Left lobe of liver (tissue), 2 donors: ENCODE results near the gene OR7A10. TPM values are rescaled to one million over a fixed set of nuclear protein-coding genes. Genes with fewer than 3 reads are reported as not detected.

ENCODE experiments used
- ATAC-seq: fragments of 200-7000 bp; cut with Tn5 transposase; one replicate; pipeline ENCODE4 v1.9.1; 2020; ENCODE audit warnings: mild to moderate bottlenecking, moderate library complexity
- DNase-seq: peaks from one replicate; pipeline ENCODE4 v3.0.0-alpha.2; 2020; ENCODE audit warnings: low spot score
- total RNA-seq: library from RNA; stranded (reverse); gene quantifications from one replicate; pipeline ENCODE4 v1.2.1, GENCODE V29; 2021
- donor health status: DM: no; HTN: no; CAD: no; lungs with moderate emphysema.
- donor health status: DM: no; HTN: yes; CAD: no.

The OR7A10 gene
- total RNA-seq = not detected

DNA sequence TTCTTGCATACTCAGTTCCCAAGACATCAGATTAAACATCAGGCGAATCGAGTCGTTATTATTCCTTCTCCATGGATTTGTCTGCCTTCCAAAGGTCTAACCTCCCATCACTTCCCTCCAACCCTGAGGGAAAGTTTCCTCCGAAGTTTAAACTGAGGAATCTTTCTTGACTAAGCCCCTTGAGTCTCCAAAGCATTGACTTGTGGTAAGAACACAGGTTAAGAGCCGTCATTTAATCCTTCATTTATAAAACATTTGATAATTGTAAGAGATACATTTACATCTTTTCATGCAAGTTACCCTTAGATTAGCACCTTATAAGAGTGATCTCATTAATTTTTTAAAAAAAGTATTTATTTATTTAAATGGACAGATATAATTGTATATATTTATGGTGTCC, at the start of gene OR7A10:
Gene OR7A10 (minus strand): TSS at position 101 of the 400 bp plus-strand sequence. CDS start 7,045 bp downstream, outside the sequence.
- DNase-seq = no peak

DNA sequence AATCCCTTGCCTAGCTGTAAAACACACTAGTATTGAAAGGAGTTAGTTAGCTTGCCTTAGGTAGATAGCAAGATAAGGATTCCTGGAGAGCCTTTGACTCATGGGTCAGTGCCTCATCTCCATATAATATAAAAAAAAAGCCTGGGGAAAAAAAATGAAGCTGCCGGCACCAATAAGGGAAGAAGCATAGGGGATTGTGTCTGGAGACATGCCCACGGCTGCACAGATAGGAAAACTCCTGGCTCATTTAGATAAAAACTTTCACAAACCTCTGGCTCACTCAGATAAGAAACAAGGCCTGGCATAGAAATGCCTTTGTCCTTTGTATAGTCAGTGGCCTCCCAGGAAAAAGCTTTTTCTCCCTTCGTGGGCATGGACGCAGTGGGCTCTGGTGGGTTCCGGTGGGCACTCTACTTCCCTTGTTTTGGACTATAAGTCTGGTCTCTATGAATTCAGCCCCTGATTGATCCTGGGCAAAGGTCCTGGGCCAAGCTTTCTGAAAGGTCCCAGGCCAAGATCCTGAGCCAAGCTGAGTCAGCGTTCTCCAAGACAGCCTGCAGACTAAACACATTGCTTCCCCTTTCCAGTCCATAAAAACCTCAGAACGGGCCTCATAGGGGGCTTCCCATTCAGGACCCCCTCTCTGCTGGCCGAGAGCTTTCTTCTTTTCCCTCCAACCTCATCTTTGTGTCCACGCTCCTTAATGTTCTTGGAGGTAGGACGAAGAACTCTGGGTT, 42.1 kb upstream of the OR7A10 start:
- ATAC-seq = peak; percentile 47
- no peak for DNase-seq

More for the DNA sequence above, at the start of gene OR7A10:
- no peak for ATAC-seq

DNA sequence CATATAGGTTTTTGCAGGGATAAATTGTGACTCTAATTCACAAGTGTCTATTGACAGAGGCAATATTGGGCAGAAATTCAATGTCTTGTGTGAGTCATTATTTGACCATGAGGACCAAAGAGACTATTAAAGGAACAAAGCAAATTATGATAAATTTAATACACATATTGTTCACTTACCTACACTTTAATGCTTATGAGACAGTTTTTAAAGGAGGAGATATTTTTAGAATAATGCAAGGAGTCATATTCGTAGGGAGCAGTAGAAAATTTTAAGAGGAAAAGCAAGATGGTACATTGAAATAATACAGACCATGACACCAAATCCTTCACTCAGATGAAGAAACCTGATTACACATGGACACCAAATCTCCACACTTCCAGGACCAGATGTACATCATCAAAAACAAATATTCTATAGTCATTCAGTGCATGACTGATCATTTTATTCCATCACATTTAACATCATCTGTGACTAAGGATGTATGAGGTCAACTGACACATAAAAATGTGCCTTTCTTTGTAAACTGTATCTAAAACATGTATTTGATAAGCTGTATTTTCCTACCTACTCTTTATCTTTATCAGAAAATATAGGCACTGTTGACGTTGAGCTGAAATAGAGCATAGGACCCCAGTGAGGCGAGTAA, 41.4 kb upstream of the OR7A10 start:
- no peak for ATAC-seq
- DNase-seq = no peak

DNA sequence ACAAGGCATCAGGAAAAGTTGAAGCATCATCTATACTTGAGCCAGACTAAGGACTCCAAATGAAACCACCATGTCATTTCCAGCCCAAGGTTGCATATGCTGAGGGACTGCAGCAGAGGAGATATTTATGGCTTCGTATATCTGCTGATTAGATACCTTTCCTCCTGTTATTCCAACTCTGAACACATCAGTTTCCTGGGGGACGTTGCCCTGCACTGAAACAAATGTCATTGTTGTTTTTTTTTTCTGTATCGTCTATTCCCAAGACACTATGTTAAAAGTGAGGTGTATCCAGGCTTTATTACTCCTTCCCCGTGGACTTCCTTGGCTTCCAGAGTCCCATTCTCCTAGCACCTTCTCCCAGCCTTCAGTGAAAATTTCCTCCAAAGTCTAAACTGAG, 37.3 kb upstream of the OR7A10 start, which contains the start of gene OR7A17:
Gene OR7A17 (minus strand): TSS at position 101 of the 400 bp plus-strand sequence. CDS start 4,777 bp downstream, outside the sequence.
- DNase-seq = no peak
- ATAC-seq = no peak

DNA sequence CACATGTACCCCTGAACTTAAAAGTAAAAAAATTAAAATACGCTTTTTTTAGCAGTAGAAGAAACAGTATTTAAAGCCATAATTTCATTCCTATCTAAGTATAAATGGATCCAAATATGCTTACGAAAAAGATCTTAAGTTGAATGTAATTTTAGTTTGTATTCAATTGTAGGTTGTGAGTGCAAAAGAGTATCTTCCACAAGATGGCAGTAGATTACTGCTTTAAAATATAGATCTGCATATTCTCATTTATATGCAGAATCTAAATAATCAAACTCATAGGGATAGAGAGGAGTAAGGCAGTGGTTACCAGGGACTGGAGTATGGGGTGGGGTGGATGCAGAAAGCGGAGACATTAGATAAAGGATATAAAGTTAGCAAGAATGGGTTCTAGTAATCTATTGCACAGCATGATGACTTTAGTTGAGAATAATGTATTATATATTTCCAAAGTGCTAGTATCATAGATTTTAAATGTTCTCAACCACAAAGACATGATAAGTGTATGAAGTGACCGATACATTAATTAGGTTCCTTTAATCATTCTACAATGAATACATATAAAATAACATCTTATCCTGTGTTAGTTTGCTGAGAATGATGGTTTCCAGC, 23.0 kb upstream of the OR7A10 start:
- DNase-seq = no peak
- ATAC-seq = no peak

DNA sequence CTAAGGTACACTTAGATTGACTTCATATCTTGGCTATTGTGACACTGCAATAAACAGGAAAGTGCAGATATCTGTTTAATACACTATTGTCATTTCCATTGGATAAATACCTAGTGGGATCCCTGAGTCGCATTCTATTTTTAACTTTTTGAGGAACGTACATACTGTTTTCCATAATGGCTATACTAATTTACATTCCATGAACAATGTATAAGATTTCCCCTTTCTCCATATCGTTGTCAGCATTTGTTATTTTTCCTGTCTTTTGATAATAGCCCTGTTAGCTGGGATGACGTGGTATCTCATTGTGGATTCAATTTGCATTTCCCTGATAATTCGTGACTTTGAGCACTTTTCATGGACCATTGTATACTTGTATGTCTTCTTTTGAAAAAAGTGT, 19.8 kb upstream of the OR7A10 start:
- ATAC-seq = no peak
- DNase-seq = no peak

DNA sequence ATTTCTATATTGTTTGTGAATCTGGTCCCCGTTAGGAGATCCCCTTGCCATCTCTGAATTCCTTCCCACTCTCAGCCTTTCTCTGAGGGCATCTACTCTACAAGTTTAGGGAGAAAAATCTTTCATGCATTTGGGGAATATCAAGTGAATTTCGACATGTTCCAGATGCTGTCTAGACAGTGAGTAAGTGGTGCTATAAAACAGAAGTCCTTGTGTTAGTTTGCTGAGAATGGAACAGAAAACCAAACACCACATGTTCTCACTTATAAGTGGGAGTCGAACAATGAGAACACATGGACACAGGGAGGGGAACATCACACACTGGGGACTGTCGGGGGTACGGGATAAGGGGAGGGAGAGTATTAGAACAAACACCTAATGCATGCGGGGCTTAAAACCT, 5.1 kb downstream of the OR7A10 start:
- no peak for ATAC-seq
- DNase-seq = no peak

DNA sequence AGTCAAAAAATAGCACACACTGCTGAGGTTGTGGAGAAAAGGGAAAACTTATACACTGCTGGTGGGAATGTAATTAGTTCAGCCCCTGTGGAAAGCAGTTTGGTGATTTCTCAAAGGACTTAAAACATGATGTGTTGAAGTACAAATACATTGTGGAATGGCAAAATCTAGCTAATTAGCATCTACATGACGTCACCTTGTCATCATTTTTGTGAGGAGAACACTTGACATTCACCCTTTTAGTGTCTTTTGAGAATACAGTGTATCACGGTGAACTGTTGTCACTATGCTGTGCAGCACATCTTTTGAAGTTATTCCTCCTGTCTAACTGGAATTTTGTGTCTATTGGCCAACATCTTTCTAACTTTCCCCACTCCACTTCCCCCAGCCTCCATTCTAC, 5.6 kb downstream of the OR7A10 start:
- no peak for ATAC-seq

DNA sequence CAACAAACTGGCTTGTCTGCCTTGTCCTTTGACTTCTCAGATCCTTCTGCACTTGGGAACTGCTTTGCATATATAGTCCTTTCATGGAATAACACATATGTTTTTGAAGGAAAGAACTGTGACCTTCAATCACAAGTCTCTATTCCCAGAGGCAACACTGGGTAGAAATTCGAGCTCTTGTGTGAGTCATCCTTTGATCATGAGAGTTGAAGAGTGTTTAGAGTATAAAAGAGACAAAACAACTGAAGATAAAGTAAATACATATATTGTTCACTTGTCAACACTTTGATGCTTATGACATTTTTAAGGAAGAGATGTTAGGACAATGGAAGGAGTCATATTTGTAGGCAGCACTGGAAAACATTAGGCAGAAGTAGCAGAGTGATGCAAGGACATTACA, 8.5 kb downstream of the OR7A10 start:
- ATAC-seq (no peak), DNase-seq (no peak)

More for the DNA sequence above, 5.6 kb downstream of the OR7A10 start:
- DNase-seq = no peak

DNA sequence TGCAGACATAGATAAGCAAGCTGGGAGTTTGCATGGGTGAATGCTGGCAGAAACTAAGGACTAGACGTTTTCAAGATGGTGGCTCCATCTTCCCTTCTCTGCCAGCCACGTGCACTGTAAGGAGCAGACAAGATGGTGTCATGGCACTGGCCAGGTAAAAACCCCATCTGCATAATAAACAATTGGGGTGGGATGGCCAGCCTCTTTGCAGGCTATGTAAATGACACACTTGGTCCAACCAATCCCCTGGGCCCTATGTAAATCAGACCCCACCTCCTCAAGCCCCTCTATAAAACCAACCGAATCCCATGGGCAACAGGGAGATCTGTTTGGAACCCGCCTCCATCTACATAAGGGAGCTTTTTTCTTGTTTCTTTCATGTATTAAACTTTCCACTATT, 11.3 kb downstream of the OR7A10 start:
- no peak for ATAC-seq

DNA sequence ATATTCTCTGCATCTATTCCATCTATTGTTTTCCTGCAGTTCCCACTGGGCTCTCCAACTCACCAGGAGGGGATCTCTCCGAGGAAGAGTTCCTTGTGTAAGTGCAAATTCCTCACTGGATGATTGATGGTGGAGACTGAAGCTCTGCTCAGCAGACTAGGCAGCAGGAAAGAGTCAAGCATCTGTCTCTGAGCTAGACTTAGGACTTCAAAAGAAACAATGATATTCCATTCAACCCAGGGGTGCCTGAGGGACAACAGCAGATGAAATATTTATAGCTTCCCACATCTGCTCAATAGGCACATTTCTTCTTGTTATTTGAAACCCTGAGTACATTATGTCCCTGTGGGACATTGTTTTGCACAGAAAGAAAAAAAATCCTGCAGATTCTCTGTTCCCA, 13.7 kb downstream of the OR7A10 start, which contains the start of the genes OR7A5 and OR7C1:
Gene OR7A5 (minus strand): TSS at position 175 of the 400 bp plus-strand sequence. CDS start 6,944 bp downstream, outside the sequence.
Gene OR7C1 (minus strand): TSS at position 175 of the 400 bp plus-strand sequence. CDS start 35,049 bp downstream, outside the sequence.
- DNase-seq (no peak), ATAC-seq (no peak)

More for the DNA sequence above, 11.3 kb downstream of the OR7A10 start:
- DNase-seq = no peak

DNA sequence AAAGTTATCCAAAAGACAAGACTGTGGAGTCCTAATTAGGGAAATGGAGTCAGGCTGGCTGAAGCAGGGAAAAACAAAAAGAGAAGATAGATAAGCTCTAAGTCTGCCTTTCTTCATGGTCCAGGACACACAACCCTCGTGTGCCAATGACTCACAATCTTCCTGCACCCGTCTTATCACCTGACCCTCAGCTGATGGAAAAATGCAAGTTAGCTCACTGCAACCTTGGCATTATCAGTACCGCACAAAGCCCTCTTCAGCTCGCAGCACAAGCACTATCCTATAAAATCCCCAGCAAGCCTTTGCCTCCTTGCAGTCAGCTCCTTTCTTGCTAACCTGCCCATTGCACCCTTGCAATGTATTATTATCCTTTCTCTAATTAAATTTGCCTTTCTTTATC, 18.0 kb downstream of the OR7A10 start:
- no peak for DNase-seq
- ATAC-seq = no peak

DNA sequence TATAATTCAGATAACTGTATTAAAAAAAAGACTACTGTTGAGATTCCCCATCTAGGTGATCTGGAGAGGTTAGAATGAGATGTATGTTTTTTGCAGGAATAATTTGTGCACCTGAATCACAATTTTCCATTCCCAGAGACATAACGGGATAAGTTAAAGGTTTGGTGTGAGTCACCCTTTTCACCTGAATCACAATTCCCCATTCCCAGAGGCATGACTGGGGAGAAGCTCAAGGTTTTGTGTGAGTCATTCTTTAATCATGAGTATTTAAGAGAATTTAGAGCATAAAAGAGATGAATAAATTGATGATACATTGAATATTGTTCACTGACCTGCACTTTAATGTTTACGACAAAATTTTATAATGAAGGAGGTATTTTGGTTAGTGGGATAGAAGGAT, 22.7 kb downstream of the OR7A10 start:
- ATAC-seq (no peak), DNase-seq (no peak)

DNA sequence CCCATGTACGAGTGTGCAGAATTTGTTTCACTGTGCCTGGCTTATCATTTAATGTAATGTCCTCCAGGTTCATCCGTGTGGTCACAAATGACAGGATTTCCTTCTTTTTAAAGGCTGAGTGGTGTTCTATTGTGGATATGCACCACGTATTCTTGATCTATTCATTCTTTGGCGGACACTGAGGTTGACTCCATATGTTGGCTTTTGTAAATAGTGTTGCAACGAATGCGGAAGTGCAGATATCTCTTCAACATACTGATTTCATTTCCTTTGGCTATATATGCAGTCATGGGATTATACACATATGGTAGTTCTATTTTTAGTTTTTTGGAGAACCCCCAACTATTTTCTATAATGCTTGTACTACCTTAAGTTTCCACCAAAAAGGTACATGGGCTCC, 26.8 kb downstream of the OR7A10 start:
- DNase-seq = no peak
- no peak for ATAC-seq

DNA sequence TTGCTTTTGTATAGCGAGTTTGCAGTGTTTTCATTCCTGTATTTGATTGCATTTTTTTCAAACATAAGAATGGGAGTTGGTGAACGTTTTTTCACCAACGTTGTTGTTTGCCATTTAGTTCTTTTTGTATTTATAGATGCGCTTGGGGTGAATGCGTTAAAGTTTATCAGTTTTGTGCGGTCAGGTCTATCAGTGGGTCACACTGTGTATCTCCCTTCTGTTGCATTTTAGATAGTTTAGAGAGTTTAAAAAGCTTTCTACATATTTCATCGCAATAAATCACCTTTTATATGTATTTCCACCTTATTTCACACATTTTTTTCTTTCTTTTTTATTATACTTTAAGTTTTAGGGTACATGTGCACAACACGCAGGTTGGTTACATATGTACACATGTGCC, 30.1 kb downstream of the OR7A10 start:
- DNase-seq (no peak), ATAC-seq (no peak)

DNA sequence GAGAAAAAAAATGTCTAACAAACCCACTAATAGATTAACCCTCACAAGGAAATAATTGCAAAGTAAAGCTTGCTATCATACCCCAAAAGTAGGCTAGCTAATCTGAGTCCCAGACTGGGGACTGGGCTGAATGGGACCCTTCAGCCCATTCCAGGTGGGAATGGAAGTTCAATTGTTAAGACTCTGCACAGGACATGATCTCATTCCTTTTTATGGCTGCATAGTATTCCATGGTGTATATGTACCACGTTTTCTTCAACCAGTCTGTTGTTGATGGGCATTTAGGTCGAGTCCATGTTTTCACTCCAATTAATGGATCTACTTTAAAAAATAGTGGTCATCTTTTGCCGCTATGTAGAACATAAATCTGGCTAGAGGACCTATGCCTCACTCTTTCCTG, 31.7 kb downstream of the OR7A10 start:
- no peak for ATAC-seq
- DNase-seq = no peak

DNA sequence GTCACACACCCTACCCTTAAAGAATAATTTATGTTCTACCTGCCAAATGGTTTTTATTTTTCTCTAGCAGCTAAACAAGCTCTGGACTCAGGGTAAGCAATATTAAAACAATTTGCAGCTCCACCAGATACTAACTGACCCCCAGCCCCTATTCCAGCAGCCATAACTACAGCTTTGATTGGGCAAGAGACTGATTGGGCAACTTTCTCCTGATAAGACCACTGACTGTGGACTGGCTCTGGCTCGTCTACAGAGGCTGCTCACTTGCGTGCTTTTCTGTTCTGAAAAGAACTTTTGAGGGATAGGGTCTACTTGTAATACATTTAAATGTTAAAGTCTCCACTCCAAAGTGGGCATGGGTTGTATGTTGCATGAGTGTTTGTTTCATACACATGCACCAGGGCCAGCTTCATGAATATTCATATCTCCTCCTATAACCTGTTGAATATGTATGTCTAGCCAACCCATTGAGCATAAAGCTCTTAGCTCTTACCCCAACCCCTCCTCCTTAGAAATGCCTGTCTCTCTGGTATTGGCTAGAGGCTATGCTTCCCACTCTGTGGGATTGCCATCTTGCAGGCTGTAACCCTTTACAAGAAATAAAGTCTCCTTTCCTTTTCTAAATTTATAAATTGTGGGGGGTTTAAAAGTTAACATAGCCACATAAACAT, 33.6 kb downstream of the OR7A10 start:
- no peak for DNase-seq
- no peak for ATAC-seq

DNA sequence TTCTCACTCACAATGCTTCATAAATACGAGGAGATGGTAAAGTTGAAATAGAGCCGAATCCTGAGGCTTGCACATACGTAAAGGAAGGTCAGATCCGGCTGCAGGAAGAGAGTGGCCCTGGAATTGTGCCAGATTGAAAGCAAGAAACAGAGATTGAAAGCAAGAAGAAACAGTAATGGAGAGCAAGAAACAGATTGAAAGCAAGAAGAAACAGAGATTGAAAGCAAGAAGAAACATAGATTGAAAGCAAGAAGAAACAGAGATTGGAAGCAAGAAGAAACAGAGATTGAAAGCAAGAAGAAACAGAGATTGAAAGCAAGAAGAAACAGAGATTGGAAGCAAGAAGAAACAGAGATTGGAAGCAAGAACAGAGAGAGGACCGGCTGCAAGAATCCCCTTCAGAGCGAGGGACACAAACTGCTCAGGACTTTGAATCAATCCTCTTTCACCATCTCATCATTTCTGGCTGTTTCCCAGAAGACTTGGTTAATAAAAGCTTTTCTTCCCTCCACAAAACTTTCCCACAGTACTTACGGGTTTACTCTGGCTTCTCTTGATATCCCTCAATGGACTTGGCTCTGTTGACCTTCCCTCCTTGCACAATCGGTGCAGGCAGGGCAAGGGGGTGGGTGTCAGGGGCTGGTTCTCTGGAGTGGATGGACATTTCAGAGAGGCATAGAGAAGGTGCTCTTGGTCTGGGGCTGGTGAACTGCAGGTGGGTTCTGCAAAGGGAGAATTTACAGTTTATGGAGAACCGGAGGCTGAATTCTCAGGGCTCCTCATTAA, 39.3 kb downstream of the OR7A10 start:
- DNase-seq (no peak), ATAC-seq (no peak)

DNA sequence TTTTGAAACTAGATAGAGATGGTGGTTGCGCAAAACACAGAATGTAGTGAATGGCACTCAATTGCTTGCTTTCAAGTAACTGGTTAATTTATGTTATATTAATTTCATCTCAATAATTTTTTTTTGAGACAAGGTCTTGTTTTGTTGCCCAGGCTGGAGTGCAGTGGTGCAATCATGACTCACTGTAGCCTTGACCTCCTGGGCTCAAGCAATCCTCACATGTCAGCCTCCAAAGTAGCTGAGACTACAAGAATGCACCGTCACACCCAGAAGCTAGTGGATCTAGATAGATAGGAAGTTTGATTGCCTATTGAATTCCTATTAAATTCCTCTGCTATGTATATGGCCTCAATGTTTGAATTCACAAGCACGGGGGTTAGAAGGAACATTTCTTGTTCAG, 44.0 kb downstream of the OR7A10 start:
- ATAC-seq = no peak
- no peak for DNase-seq

DNA sequence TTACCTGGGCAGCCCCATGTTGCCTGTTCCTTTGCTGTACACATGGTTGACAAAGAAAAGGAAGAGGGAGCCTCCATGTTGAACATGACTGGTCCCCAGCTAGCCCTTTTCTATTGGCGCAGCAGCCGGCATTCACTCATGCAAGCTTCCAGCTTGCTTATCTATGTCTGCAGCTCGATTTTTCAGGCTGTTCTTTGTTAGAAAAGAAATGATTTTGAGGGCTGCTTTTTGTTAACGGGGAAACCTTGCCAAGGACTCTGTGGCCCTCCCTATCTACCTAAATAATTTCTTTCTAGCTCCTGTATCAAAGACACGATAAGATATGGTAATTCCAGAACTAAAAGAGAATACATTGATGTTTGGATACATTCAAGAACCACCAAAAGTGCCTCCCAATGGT, 50.0 kb downstream of the OR7A10 start:
- ATAC-seq = no peak
- no peak for DNase-seq
